ENCODE measurements around the gene CCDC27.

- TF ChIP-seq CTCF (IDR thresholded peaks at IDR 0.05 in 2 of 3, conservative IDR thresholded peaks at IDR 0.05 in 1 of 3; ENCODE audit: borderline replicate concordance in 1 of 3, insufficient read depth in 1 of 3, low read depth in 2 of 3, low read length in 2 of 3), result no peak
- TF ChIP-seq TCF7L2 (IDR thresholded peaks at IDR 0.05; ENCODE audit: borderline replicate concordance, extremely low read depth, insufficient read depth, insufficient read length), result no peak
- no peak for TF ChIP-seq POLR2AphosphoS5 (IDR thresholded peaks at IDR 0.05; ENCODE audit: low read depth, low read length)
- no peak for TF ChIP-seq SRF (IDR thresholded peaks at IDR 0.05; ENCODE audit: low read depth)
- TF ChIP-seq EZH2 (IDR thresholded peaks at IDR 0.05), result no peak
- no peak for TF ChIP-seq POLR2A (IDR thresholded peaks at IDR 0.05; ENCODE audit: borderline replicate concordance, extremely low read depth, insufficient read depth, insufficient read length)
- TF ChIP-seq RAD21 (IDR thresholded peaks at IDR 0.05; ENCODE audit: low read depth), result no peak
- no peak for TF ChIP-seq ZNF274 (IDR thresholded peaks at IDR 0.05; ENCODE audit: low read depth, low read length)
- no peak for TF ChIP-seq CEBPB (IDR thresholded peaks at IDR 0.05; ENCODE audit: low read depth)
- TF ChIP-seq, protein P1, sequence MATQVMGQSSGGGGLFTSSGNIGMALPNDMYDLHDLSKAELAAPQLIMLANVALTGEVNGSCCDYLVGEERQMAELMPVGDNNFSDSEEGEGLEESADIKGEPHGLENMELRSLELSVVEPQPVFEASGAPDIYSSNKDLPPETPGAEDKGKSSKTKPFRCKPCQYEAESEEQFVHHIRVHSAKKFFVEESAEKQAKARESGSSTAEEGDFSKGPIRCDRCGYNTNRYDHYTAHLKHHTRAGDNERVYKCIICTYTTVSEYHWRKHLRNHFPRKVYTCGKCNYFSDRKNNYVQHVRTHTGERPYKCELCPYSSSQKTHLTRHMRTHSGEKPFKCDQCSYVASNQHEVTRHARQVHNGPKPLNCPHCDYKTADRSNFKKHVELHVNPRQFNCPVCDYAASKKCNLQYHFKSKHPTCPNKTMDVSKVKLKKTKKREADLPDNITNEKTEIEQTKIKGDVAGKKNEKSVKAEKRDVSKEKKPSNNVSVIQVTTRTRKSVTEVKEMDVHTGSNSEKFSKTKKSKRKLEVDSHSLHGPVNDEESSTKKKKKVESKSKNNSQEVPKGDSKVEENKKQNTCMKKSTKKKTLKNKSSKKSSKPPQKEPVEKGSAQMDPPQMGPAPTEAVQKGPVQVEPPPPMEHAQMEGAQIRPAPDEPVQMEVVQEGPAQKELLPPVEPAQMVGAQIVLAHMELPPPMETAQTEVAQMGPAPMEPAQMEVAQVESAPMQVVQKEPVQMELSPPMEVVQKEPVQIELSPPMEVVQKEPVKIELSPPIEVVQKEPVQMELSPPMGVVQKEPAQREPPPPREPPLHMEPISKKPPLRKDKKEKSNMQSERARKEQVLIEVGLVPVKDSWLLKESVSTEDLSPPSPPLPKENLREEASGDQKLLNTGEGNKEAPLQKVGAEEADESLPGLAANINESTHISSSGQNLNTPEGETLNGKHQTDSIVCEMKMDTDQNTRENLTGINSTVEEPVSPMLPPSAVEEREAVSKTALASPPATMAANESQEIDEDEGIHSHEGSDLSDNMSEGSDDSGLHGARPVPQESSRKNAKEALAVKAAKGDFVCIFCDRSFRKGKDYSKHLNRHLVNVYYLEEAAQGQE (IDR thresholded peaks at IDR 0.05; ENCODE audit: low read depth), result no peak
- TF ChIP-seq SP1 (IDR thresholded peaks at IDR 0.05; ENCODE audit: low read depth), result no peak
- TF ChIP-seq JUND (IDR thresholded peaks at IDR 0.05), result no peak
- TF ChIP-seq EZH2phosphoT487 (IDR thresholded peaks at IDR 0.05; ENCODE audit: borderline replicate concordance), result no peak
Observed at GRCh38 chr1:3714814-3715213, 37.4 kb upstream of the CCDC27 start.

All from HCT116 (cell line).